ENCODE results near the gene TNFSF13B. TPM values are rescaled to one million over a fixed set of nuclear protein-coding genes. Genes with fewer than 3 reads are reported as not detected.
"Not testable (repeated sequence)": the region's sequence is repeated elsewhere in the genome, so short reads cannot be mapped to it uniquely, and the experiment has no call there.

Gene TNFSF13B
- total RNA-seq, 1 donor from 2014 or later, result 1.1 TPM

GRCh38 chr13:108266321-108266990, 3.1 kb upstream of the TNFSF13B start:
- Mint-ChIP-seq H3K4me3 (ENCODE audit: unreplicated experiment) (no peak overlapping the region), H3K9me3 (ENCODE audit: low read depth) (no peaks in the 10 kb centered on the region), H3K27me3 (ENCODE audit: low read depth) (no peaks in the 10 kb centered on the region)

GRCh38 chr13:108267347-108267746, 2.2 kb upstream of the TNFSF13B start:
- H3K9me3 Mint-ChIP-seq (ENCODE audit: low read depth), result no peaks in the 10 kb centered on the region
- TF ChIP-seq, protein P1, sequence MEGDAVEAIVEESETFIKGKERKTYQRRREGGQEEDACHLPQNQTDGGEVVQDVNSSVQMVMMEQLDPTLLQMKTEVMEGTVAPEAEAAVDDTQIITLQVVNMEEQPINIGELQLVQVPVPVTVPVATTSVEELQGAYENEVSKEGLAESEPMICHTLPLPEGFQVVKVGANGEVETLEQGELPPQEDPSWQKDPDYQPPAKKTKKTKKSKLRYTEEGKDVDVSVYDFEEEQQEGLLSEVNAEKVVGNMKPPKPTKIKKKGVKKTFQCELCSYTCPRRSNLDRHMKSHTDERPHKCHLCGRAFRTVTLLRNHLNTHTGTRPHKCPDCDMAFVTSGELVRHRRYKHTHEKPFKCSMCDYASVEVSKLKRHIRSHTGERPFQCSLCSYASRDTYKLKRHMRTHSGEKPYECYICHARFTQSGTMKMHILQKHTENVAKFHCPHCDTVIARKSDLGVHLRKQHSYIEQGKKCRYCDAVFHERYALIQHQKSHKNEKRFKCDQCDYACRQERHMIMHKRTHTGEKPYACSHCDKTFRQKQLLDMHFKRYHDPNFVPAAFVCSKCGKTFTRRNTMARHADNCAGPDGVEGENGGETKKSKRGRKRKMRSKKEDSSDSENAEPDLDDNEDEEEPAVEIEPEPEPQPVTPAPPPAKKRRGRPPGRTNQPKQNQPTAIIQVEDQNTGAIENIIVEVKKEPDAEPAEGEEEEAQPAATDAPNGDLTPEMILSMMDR (IDR thresholded peaks at IDR 0.05), result no peak
- no peak overlapping the region for H3K4me3 Mint-ChIP-seq (ENCODE audit: unreplicated experiment)
- peaks cover 18% of the 10 kb centered on the region for H3K4me1 Mint-ChIP-seq (ENCODE audit: low read depth)
- peaks cover 7% of the 10 kb centered on the region for H3K36me3 Mint-ChIP-seq (ENCODE audit: low read depth)
- H3K27ac Mint-ChIP-seq (ENCODE audit: unreplicated experiment), result no peak overlapping the region
- DNase-seq (ENCODE audit: low spot score), result no peak
- no peaks in the 10 kb centered on the region for H3K27me3 Mint-ChIP-seq (ENCODE audit: low read depth)

More at GRCh38 chr13:108266321-108266990, 3.1 kb upstream of the TNFSF13B start:
- H3K36me3 Mint-ChIP-seq (ENCODE audit: low read depth), result peaks cover 9% of the 10 kb centered on the region
- TF ChIP-seq, protein P1 (IDR thresholded peaks at IDR 0.05), result no peak
- DNase-seq (ENCODE audit: low spot score), result no peak
- no peak overlapping the region for H3K27ac Mint-ChIP-seq (ENCODE audit: unreplicated experiment)
- peaks cover 13% of the 10 kb centered on the region for H3K4me1 Mint-ChIP-seq (ENCODE audit: low read depth)

- not testable (repeated sequence) for H3K27me3 Mint-ChIP-seq (ENCODE audit: low read depth); H3K27ac Mint-ChIP-seq (ENCODE audit: unreplicated experiment); H3K36me3 Mint-ChIP-seq (ENCODE audit: low read depth); DNase-seq (ENCODE audit: low spot score); H3K4me3 Mint-ChIP-seq (ENCODE audit: unreplicated experiment); H3K9me3 Mint-ChIP-seq (ENCODE audit: low read depth)
- H3K4me1 Mint-ChIP-seq (ENCODE audit: low read depth), result peaks cover 20% of the 10 kb centered on the region
Measured at GRCh38 chr13:108267855-108268254, 1.7 kb upstream of the TNFSF13B start.

DNA sequence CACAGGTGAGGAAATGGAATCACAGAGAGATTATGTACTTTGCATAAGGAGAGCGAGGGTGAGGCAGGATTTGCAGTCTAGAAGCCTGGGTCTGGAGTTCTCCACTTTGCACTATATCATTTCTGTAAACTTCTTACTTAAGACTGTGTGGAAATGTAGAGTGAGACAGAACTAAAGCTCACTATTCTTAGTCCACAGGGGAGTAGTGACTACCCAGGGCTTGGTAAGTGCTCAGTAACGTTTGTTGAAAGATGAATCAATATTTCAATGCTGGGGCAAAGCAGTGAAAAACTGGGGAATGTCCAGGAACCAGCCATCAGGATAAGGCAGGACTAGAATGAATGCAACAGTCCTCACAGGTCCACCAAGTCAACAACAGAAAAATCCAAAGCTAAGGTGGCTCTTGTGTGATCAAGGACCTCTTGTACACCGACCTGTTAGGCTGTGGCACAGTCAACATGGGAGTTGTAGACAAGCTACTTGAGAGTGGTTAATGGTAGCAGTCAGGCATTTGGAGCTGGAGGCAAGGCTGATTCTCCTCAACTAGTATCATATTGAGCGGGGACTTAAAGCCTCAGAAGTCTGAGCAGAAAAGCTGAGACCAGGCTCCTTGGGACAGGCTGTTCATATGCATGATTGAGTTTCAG, 929 bp upstream of the TNFSF13B start:
- no peak for DNase-seq (ENCODE audit: low spot score)
- Mint-ChIP-seq H3K36me3 (ENCODE audit: low read depth) (peaks cover 7% of the 10 kb centered on the region), H3K4me3 (ENCODE audit: unreplicated experiment) (no peak overlapping the region), H3K27me3 (ENCODE audit: low read depth) (no peaks in the 10 kb centered on the region), H3K9me3 (ENCODE audit: low read depth) (no peaks in the 10 kb centered on the region), H3K27ac (ENCODE audit: unreplicated experiment) (no peak overlapping the region), H3K4me1 (ENCODE audit: low read depth) (peaks cover 20% of the 10 kb centered on the region)
- TF ChIP-seq, protein P1 (IDR thresholded peaks at IDR 0.05), result no peak

- H3K4me3 Mint-ChIP-seq (ENCODE audit: unreplicated experiment), result peak overlapping the region; percentile 21
- peaks cover 20% of the 10 kb centered on the region for H3K4me1 Mint-ChIP-seq (ENCODE audit: low read depth)
- DNase-seq (ENCODE audit: low spot score), result no peak
- no peaks in the 10 kb centered on the region for H3K27me3 Mint-ChIP-seq (ENCODE audit: low read depth)
- peaks cover 4% of the 10 kb centered on the region for H3K36me3 Mint-ChIP-seq (ENCODE audit: low read depth)
- TF ChIP-seq, protein P1 (IDR thresholded peaks at IDR 0.05), result no peak
- H3K9me3 Mint-ChIP-seq (ENCODE audit: low read depth), result no peaks in the 10 kb centered on the region
- no peak overlapping the region for H3K27ac Mint-ChIP-seq (ENCODE audit: unreplicated experiment)
Measured at GRCh38 chr13:108270442-108270841, 924 bp downstream of the TNFSF13B start.
